Effector CD8-positive, alpha-beta T cell (primary cell): Measurements from ENCODE around the gene ZNF862.
"Not testable (repeated sequence)": the region's sequence is repeated elsewhere in the genome, so short reads cannot be mapped to it uniquely, and the experiment has no call there.

Experiments used
- DNase-seq: peaks from one replicate; lab custom pipeline; 2025; lab: John Stamatoyannopoulos, UW

ZNF862 gene

DNA sequence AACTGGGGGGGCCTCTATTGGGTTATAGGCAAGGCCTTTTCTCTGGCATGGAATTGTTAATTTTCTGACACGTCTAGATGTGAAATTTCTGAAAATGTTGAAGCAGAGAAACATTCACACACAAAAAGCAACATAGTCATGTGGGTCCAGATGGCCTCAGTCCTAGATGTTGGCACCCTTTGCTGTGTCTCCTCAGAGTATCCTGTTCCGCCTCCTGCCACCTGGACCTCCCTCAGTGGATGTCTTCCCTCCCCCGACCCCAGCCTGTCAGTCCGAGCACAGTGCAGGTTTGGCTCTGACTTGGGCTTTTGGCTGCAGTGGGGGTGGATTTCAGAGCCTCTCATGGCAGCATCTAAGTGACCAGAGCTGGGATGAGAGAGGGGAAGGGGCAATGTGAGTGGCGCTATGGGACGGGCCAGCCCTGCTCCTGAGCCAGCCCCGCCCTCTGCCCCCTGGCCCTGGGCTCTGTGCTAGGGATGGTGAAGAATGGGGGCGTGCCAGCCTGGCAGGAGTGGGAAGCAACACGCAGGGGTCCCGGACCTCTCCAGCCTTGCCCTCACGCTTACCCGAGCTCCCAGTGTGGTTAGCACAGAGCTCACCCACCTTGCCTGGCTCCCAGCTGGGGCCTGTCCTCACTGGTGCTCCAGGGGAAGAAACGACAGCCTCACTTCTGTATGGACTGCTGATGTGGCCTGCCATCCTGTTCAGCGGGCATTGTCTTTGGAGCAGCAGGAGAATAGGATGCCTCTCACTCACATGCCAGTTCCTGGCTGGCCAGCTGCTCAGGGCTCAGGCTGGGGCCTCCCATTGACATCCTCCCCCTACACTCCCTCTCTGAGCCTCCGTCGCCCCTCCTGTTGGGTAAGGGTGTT lies 41.8 kb downstream of the ZNF862 start:
- no peak for DNase-seq

DNA sequence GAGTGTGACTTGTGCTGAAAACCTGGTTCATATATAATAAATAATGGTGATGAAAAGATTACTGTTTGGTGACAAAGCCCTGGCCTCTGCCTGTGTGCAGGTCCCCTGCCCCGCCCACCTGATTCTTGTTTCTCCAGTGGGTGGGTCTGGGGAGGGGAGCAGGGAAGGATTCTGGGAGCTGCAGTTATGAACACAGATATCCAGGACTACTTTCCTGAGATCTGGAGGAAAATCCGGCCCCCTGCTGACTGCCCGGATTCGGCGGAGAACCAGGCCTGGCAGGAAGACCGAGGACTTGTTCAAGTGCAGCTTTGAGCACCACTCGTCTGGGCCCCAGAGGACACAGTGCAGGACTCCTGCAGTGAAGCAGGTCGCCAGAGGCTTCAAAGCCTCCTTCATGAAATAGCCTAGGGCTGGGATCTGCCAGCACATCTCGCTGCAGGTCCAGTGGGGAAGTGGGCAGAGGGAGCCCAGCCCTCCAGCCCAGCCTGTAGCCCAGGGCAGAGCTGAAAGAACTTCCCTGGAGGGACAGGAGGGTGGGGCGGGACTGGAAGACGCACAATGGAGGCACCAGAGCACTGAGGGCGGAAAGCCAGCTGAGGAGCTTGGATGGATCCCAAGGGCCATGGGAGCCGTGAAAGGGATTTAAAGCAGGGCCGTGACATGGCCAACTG lies 42.6 kb downstream of the ZNF862 start:
- DNase-seq = no peak

DNA sequence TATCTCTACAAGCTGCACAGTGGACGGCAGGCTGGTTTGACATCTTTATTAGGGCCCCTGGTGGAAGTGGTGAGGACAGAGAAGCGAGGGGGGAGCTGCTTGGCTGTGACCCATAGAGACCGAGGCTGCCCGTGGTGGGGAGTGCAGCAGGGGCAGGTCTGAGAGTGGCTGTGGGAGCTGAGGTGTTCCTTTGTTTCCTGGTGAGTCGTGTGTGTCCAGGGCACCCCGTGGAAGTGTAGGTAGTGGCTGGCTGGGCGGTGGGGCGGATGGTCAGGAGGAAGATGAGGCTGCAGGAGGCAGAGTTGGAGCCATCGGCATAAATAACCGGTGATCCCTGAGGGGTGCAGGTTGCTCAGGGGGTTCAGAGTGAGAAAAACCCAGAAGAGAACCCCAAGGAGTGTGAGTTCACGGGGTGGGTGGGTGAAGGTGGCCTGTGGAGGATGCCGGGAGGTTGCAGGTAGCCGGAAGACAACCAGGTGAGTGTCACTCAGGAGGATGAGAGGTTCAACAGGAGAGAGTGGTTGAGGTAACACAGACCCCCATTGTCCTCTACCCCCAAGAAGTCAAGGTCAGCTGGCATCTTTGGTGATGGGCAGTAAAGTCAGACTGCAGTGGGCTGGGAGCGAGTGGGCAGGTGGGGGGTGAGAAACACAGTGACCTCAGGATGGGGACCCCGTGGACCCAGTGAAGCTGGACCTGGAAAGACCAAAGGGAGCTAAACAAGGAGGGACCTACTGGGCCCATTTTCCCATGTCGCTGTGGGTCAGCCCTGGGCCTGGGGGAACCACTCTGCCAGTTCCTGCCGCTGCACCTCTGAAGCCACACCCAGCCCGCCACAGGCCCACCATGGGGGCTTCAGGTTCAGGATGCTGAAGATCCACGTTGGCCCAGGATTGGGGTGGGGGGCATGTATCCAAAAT lies 43.4 kb downstream of the ZNF862 start:
- DNase-seq = no peak

DNA sequence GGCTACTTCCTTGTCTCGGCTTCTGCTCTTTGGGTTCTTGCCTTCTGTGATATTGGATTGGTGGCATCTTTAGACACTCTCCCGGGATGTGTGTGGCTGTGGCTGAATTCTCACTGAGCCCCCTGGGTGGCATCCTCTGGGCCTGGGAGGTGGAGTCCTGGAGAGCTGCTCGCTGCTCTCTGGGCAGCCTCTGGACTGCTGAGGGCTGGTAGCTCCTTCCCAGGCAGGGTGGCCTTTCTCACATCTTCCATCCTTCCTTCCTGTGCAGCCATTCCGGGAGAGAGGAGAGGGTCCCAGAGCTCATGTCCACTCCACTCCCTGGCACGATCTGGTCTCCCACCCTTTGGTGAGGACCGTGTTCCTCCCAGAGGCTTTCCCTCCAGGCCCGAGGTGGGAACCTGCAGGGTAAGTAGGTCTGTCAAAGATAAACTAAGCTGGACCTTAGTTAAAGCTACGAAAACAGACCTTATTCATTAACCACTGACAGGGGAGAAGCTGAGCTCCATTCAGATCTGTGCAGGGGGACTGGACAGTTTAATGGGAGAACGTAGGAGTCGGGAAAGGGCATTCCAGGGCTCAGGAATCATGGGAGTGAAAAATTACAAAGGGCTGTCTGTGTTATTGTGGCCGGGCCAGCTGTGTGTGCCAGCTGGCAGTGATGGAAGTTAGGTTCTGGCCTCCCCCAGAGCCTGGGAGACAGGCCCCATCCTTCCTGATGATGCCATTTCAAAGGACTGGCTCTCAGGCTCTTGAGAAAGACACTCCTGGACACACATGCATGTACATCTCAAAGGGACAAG lies 44.3 kb downstream of the ZNF862 start:
- DNase-seq = no peak

DNA sequence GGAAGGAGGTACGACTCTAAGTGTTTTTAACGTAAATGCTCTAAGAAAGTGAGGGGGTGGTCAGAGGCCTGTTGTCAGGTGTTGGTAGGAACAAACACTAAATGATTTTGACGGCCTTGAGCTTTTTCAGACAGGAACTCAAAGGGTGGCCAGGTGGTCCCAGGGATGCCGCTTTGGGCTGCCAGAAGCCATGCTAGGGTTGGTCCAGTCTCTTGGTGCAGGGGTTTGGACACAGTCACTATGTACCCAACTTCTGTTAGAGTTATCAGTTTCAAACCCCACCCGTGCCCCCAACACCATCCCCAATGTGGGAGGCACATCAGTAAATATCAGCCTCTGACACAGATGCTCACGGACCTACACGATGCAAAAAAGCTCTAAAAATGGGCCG lies 44.9 kb downstream of the ZNF862 start:
- no peak for DNase-seq

DNA sequence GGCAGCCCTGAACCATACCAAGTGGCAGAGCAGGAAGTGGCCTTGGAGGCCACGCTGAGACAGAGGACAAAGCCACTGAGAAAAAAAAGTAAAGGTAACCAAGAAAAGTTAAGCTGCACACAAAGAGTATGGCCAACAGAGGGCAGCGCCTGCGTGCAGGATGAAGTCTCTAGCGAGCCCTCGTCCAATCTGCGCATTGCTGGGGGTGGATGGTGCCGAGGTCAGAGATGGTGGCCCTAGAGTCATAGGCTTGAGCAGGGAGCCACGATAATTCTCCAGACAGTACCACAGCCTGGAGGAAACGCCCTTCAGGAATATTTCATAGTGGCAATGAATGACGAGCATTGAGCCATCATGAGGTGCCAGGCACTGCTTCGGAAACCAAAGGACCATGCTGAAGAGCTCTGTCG lies 45.3 kb downstream of the ZNF862 start:
- peak; percentile 27 for DNase-seq

DNA sequence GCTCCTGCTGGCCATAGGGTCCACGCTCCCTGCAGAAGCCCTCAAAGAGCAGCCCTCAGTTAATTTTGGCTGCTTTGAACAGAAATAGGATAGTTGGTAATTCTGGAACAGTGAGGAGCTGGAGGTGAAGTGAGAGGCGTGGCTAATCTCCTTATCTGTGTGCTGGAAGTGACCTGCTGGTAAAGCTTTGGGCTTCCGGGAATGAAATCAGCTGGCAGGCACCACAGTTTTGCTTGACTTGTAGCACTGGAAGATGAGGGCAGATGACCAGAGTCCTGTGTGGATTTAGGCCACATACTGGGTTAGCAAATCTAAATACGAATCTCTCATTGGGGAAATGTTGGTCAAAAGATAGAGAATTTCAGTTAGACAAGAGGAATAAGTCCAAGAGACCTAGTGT lies 45.8 kb downstream of the ZNF862 start:
- DNase-seq = no peak

DNA sequence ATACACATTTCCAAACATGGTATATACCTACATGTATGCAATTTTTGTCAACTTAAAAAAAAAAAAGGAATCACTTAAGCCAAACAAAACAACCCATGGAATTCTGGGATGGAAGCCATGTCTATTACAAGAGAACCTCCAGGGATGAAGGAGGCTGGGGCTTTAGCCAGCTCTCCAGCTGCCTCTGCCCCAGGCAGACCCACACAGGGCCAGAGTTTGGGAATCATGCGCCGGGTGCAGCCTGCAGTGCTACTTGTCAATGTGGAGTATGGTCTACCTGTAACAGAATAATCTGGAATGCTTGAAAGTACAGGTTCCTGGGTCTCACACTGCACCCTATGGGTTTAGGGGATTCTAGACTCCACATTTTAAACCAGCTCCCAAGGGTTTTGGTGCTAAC lies 46.4 kb downstream of the ZNF862 start:
- DNase-seq = no peak

DNA sequence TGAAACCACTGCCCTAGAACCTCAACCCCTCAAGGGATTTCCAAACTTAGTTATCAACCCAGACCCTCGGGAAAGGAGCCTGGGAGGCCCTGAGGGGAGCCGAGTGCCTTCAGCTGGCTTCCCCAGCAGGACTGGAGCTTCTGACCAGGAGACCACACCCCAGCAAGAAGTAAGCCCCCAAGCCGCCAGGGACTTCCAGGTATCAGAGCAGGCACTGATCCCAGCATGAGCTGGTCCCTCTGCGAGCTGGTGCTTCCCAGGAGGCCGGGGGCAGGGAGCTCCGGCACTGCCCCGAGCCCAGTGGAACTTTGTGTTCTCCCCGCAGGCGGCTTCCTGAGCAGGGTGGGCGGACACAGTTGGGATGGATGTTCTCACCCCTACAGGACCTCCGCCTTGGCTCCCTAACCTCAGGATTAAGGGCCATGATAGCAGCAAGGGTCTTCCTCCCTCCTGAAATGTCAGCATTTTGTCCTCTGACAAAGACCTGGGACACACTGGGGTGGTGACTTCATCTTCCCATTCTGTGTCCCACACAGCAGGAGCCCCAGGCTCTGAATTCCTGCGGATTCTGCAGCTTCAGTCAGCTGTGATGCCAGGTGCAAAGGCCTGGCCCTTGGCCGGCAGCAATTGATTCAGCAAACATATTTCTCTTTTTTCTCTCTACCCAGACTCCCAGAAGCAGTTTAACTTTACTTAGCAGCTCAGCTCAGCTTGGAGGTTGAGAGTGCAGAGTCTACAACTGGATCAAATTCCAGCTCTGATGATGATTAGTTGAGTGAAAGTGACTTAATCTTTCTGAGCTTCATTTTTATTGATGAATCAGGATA lies 47.2 kb downstream of the ZNF862 start:
- DNase-seq = no peak

DNA sequence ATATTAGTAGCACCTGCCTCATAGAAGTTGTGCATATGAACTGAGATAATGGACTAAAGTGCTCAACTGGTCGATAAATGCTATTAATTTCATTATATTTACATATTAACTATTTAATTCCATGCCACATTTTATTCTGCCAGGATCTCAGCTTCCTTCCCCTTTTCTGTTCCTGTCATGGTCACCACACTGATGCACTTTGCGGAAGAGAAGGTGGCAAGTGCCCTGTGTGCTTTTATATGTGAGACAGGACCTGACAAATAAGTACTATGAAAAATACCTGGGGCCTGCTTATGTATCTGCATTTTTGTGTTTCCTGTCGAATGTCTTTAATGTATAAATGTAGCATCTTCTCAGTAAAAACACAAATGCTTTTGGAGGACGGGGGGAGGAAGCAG lies 47.8 kb downstream of the ZNF862 start:
- DNase-seq = no peak

DNA sequence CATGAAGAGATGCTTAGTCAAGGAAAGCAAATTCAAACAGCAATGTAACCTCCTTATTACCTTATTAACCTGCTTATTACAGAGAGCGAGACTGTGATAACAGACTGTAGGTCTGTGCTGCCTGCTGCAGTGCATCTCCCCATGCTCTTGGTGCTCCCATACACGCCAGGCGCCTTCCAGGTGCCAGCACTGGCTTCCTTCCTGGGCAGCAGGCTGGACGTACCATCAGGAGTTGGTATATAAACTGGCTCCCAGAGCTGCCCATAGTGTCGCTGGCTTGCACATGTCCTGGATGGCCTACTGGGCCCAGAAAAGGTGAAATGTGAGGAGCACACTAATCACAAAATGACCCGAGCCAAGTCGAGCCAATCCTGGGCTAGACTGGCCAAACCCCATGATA lies 49.1 kb downstream of the ZNF862 start:
- DNase-seq = no peak

DNA sequence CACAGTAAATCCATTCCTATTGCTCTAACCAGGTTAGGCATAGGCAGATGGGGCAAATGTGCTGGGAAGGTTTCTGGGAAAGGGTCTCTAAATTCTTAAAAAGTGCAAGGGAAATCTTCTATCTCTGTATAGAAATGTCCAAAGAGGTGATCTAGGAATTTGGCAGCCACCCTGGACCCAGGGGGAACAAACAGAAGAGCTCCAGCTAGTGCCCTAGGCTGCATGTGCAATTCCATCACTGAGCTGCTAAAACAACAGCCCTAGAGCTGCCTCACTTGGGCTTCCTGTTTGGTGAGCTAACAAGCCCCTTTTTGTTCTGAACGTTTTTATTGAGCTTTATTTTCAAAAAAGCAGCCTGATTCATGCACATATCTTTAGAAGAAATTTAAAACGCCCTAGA lies 52.5 kb downstream of the ZNF862 start:
- not testable (repeated sequence) for DNase-seq

DNA sequence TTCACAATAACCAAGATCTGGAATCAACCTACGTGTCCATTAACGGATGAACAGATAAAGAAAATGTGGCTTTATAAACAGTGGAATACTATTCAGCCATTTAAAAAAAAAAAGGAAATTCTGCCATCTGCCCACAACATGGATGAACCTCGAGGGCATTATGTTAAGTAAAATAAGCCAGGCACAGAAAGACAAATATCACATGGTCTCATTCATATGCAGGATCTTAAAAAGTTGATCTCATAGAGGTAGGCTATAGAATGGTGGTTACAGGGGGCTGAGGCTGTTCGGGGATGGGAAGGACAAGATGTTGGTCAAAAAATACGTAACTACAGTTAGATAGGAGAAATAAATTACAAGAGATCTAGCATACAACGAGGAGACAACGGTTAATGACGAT lies 56.8 kb downstream of the ZNF862 start:
- not testable (repeated sequence) for DNase-seq

DNA sequence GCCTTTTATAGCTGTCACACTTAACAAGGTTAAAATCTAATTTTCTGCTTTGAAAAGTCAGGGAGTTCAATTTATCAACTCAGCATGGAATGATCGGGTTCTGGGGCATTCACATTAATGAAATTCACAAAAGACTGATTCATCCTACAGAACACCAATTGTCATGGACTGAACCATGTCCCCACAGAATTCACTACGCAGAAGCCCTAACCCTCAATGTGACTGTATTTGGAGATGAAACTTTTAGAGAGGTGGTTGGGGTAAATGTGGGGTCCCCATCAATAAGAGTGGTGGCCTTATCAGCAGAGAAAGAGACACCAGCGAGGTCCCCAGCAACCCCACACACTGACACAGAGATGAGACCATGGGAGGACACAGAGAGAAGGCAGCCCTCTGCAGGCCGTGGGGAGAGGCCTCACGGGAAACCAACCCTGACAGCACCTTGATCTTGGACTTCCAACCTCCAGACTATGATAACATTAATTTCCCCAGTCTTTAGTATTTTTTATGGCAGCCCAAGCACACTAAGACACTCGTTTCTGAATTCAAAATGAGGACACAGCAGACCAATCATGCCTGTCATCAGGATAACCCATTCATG lies 69.7 kb downstream of the ZNF862 start:
- DNase-seq = not testable (repeated sequence)

DNA sequence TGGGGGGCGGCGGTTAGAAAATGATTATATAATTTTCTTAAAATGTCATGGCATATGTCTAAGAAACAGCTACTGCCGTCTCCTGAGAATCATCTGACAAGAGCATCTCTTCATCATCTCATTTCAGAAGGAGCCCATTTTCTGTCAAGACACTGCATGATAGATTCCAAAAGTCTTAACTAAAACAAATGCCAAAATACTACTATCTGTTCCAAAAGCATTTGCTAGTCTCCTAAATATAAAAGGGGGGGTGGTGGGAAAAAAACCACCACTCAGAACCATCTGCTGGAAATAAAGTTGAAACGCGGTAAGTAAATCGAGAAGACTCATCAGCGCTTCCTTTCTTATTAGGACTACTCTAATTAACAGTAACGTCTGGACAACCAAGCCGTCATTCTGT lies 72.0 kb downstream of the ZNF862 start:
- DNase-seq = not testable (repeated sequence)

DNA sequence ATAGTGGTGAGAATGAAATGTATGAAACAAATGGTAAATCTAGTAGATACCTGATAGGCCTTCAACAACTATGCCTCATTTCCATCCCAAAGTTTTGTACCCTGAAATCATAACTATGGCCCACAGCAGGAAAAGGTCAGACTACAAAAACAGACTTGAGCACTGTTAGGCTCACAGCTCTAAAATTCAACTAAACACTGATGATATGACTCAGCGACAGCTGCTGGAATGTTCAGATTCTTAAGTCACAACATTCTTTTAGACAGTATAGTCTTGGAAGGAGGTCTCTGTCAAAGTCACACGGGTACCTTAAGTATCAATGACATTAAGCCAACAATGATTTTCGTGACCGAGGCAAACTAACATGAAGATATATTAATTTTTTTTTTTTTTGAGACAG lies 74.0 kb downstream of the ZNF862 start:
- not testable (repeated sequence) for DNase-seq
